Fibroblast of peridontal ligament (primary cell): ENCODE measurements around the gene ARHGAP12.

Experiments
- DNase-seq: peaks from one replicate; pipeline ENCODE4 v3.0.0-alpha.2; 2010; ENCODE audit errors: extremely low read depth

ARHGAP12 gene

DNA sequence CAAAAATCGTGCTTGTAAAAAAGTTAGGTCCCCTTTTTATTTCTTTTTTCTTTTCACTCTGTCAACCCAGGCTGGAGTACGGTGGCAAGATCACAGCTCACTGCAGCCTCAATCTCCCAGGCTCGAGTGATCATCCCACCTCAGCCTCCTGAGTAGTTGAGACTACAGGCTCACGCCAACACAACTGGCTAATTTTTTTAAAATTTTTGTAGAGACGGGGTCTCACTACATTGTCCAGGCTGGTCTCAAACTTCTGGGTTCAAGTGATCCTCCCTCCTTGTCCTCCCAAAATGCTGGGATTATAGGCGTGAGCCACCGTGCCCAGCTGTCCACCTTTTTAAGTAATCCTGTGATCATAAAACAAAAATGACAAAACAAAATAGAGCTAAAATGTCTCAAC lies 19.4 kb upstream of the ARHGAP12 start:
- DNase-seq = no peak

DNA sequence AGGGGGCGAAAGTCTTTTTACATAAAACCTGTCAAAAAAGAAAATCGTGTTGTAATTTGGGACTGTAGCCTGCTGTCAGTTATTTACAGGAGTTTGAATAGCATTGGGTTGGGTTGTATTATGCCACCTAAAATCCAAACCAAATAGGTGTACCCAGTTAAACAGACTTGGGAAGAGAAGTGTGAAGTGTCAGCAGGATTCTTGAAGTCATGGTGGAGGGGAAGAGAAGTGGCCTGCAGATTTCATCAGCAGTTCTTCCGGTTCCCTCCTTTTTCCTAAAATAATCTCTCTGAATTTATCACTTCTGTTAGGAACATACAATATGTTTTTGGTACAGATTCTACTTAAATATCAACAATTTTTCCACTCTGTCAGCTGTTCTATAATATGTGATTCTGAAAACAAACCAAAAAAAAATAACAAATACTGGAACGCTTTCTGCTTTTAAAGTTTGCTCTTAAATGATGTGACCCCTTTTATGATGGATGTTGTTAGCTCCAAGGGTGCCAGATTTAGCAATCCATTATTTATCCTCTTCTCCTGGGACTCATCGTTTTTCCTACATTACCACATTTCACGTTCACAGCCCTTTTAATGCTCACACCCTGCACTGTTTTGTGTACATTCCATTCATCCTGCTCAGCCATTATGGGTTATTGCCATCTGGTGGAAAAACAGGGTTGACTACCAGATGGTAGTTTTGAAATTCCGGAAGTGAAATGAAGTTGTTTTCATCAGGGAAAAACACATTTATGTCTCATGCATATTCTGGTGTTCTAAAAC lies 18.7 kb upstream of the ARHGAP12 start:
- DNase-seq = peak; percentile 98

DNA sequence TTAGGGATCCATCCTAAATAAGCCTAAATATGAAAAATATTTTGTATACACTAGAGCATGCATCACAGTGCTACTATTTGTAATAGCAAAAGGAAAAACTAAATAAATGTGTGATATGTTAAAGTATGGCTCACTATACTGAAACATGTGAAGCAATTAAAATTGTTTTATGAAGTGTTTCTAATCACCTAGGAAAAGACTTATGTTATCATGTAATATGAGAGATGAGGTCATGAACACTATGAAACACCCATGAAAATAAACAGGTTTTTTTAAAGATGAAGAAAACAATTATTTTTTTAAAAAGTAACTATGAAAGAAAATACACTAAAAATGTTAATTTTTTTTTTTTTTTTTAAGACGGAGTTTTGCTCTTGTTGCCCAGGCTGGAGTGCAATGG lies 16.8 kb upstream of the ARHGAP12 start:
- no peak for DNase-seq

DNA sequence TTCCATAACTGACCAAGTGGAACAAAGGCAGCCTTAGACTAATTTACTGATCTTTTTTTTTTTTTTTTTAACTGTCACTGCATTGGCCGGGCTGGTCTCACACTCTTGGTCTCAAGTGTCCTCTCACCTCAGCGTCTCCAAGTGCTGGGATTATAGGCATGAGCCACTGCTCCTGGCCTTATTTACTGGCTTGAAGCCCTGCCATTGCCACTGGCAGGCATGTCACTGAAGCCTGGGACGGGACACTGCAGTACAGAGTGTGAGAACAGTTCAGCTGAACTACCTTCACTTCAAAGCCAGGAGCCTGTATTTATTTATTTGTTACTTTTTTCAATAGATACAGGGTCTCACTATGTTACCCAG lies 15.4 kb upstream of the ARHGAP12 start:
- no peak for DNase-seq

DNA sequence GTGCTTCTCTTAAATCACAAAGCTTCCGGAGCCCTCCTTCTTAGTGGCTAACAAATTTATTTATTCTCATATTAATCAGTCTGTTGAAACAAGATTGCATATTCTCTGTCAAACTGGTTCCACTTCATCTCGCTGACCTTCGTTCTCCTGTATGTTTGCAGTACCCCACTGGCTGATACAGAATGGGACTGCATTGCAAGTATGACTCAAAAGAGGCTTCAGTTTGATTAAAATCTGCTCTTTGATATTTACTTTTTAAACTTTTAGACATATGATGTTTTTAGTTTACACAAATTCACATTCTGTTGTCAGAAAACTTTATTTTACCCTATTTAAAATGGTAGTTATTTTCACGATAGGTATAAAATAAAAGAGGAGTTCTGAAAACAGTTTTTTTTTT lies 14.3 kb upstream of the ARHGAP12 start:
- no peak for DNase-seq

DNA sequence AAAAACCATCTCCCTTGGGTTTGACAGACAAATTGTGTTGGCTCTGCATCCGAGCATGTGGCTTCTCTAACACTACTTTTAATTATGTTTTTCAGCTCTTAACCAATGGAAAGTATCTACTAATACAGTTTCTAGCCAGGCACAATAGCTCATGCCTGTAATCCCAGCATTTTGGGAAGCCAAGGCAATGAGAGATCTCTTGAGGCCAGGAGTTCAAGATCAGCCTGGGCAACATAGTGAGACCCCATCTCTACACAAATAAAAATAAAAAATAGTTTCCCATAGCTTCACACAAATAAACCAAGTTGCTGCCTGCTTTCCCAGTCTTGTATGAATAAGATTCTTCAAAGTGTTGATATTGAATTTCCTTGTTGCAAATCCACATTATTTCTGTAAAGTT lies 13.8 kb upstream of the ARHGAP12 start:
- DNase-seq = no peak

DNA sequence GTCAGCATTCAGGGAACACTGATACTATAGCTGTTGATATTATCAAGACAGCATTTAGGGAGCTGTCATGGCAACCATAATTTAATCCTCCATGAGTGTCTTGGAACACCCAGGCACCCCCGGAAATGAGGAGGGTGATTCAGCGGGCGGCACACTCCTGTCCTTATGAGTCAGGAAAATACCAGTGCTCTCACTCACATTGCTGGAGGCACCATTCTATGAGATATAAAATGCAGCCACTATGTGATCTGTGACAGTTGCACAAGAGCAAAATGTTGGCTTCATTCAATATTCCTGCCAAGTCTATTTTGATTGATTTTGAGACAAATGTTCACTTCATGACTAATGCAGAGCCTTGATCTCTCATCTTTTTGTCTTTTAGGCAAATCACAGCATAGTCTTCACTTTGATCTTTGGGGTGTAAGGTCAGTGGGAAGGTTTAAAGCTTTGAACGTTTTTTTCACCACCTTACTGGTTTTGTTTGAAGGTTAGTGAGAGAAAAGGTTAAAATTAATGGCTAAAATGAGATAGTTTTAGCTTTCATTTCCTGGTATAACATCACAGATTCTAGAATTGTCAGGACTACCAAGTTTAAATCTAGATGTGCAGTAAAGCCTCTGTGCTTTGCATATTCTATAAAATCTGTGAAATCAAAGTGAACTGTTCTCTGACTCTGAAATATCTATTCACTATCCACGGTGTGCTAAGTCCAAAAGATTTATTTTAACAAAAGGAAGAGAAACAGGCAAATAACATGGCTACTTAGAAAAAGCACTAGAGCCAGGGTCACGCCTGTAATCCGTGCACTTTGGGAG lies 12.4 kb upstream of the ARHGAP12 start:
- DNase-seq = peak; percentile 90

DNA sequence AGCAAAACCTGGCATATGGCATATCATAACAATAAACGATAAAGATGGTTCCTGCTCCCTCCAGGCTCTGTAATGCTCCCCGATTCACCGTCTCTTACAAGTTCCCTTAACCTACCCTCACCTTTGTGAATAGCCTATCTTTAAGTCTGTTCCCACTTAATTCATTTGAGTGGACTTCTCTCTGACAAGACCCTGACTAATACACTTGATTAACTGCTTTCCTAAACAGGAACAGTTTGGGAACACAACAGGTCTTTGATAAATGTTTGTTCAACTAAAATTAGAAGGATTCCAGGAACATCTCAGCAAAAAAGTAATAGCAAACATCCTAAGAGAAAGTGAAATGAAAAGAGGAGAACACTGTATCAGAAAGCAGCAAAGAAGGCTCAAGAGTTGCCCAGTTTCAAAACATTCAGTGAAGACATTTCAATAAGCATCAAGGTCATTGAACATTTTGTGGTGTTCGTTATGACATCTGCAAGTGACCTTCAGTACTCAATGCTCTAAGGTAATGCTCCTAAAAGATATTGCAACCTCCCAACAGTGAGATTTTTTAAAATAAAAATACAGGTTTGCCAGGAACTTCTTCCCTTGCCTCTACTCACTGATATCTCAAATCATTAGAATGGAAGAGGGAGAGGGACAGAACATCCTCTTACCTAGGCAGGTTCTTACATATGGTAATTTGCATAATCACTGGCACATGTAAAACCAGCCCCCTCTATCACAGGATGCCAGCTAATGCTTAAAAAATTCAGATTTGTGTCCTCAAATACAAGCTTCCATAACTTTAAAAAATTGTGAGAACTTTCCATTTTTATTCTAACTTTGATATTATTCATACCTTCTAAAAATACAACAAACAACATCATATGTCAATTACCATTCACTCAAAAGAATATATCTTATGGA lies 11.4 kb upstream of the ARHGAP12 start:
- peak; percentile 21 for DNase-seq

DNA sequence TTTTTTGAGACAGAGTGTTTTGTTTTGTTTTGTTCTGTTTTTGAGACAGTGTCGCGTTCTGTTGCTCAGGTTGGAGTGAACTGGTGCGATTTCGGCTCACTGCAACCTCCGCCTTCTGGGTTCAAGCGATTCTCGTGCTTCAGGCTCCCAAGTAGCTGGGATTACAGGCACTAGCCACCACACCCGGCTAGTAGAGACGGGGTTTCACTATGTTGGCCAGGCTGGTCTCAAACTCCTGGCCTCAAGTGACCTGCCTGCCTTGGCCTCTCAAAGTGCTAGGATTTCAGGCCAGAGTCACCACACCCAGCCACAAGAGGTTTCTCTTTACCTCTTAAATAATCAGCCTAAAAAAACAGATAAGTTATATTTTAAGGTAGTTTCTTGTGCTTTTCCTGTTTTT lies 8.7 kb upstream of the ARHGAP12 start:
- DNase-seq = no peak

DNA sequence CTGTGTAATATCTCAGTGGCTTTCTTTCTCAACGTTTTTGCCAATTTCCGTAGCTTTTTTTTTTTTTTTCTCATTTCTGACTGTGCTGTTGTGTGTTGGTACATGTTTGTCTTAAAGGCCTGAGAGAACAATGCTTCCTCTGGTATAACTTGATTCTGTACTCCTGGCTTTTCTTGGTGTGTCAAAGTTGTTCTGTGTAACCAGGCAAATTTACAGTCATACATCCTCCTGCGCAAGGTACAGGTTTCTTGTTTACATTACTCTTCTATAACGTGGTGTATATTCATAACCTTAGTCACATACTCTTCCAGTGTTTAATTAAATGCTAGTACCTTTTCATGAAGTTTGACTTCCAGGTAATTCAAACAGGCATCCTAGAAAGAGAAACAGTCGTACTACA lies 8.3 kb upstream of the ARHGAP12 start:
- no peak for DNase-seq

DNA sequence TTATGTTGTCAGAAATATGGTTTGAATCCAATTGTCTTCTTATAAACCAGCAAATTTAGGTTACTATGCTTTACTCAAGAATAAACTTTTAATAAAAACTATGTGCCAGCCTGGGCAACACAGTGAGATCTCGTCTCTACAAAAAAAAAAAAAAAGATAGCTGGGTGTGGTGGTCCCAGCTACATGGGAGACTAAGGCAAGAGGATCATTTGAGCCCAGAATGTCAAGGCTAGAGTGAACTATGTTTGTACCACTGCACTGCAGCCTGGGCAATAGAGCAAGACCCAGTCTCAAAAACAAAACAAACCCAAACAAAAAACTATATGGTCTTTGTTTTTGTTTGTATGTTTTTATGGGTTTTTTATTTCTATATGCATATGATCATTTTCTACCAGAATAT lies 7.5 kb upstream of the ARHGAP12 start:
- DNase-seq = no peak

DNA sequence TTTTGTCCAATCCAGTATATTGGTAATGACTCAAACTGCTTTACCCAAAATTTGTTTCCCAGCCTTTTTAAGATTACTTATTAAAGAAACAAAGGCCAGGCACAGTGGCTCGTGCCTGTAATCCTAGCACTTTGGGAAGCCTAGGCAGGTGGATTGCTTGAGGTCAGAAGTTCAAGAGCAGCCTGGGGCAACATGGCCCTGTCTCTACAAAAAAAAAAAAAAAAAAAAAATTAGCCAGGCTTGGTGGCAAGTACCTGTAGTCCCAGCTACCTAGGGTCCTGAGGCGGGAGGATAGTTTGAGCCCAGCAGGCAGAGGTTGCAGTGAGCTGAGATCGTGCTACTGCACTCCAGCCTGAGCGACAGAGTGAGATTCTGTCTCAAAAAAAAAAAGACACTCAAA lies 7.0 kb upstream of the ARHGAP12 start:
- DNase-seq = no peak

DNA sequence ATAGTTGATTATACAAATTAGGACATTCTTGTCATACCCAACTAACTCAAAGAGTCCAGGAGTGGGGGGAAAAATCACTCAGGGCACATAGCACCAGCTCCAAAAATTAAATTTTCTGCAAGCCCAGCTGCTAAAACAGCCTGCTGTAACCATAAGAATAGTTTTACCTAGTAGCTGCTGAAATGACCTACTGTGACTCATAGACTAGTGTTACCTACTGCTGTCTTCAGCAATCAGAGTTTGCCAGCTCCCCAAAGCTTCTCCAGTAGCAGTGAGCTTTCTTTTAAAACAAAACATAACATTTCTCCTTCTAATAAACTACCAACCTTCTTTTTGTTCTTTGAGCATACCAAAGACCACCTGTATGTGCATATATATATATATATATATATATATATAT lies 4.2 kb upstream of the ARHGAP12 start:
- no peak for DNase-seq

DNA sequence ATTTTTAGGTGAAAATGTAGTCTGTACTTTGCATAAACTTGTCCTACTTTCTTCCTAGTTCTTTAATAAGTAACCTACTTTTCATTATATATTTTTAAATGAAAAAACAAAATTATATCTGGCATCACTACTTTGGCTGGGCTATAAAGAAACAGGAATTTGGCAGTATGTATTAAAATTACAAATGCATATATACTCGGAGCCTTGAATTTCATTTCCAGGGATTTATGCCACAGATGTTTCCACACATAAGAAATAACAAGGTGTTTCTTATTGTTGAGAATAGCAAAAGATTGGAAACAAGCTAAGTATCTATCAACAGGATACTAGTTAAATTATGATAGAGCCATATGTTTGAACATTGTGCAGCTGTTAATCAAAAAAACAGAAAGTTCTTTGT lies 2.2 kb upstream of the ARHGAP12 start:
- DNase-seq = no peak

DNA sequence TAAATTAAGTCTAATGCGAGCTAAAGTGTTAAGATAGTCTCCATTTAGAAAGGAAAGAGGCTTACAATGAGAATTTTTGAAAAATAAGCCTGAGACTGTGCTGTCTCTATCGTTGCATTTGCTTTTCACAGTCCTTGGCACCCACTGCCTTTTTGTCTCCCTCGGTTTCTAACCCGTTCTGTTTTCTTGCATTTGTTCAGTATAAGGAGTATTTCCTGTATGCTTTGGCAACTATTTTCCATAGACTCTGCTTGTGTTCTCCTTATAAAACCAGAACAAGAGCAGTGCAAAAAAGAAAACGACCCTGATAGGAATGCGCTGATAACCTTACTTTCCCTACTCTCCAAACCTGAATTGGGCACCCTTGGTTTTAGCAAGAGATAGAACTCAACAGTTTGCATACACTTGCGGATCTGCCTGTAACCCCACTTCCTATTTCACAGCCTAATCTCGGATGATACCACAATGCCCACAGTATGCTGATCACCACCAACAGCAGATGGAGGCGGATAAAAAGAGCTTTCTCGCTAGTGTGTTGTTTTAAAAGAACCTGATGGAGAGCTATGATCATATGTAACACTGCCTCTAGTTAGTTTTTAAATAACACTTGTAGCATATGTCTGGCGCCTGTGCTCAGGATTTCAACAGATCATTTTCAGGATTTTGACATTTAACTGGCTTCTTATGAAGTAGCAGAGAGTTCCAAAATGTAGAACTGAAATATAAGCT lies 1.6 kb upstream of the ARHGAP12 start:
- peak; percentile 50 for DNase-seq

DNA sequence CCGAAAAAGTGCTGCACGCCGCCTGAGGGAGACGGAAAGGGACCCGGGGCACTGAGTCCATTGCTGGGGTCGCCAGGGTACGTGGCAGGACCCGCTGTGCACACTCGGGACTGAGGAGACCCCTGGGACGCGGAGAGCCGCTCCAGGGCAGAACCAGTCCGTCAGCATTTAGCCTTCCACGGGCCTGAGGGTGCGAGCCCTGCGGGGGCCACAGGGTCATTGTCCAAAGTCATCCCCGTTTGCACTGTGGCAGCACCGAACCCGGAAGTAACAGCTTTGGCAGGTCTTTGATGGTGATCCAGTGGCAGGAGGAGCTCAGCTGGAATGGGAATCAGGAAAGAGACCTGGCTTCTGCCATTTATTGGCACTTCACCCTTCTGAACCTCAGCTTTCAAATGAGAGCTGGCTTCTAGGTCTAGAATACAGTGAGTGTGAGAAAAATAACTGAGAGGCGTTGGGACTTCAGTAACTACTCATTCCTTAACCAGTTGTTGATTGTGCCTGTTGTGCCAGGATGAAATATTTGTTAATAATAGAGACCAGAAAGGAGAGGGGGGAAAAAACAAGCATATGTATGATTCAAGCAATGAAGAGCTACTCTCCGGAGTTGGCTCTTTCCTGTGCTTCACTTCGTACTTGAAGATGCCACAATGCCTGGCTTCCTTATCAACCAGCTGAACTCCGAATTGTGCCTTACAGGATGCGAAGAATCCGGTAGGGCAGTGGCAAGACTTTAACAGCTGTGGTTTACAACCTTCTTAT lies 811 bp upstream of the ARHGAP12 start:
- DNase-seq = peak; percentile 49

DNA sequence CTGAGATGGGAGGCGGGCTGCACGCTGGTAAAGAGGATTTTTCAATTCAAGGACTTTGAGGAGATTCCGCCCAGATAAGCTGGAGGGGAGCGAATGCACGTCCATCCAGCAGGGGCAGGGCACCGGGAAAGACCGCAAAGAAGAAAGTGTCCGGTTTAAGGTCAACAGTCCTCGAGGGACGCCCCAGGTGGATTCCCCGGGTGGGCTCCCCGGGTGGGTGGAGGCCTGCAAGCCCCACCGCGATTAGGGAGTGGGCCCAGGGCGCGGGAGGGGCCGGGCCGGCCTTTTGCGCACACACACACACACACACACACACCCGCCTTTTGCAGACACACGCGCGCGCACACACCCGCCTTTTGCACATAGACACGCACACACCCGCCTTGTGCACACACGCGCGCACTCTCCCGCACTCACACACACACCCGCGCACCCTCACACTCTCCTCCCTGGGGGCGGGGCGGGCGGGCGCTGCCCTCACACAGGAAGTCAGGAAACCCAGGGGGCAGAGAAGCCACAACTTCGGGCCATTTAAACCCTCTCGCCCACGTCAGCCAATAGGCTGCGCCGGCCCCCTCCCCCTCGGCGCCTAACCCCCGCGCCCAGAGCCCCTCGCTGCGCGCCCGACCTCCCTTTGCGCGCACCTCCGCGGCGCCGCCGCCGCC lies 615 bp downstream of the ARHGAP12 start:
- peak; percentile 52 for DNase-seq

DNA sequence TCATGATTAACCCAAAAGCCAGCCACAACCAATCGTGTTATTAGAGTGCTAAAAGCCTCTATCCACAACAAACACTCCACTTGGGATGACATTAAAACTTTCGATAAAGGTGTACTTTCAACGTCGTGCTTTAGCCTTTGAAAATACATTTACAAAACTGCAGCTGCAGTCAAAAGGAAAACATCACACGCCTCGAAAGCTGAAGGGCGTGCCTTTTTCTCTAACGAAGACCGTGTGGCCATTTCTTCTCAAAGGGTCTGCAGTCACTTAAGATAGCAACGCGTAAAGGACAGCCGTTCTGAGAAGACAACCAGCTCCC lies 1.1 kb downstream of the ARHGAP12 start:
- DNase-seq = no peak

DNA sequence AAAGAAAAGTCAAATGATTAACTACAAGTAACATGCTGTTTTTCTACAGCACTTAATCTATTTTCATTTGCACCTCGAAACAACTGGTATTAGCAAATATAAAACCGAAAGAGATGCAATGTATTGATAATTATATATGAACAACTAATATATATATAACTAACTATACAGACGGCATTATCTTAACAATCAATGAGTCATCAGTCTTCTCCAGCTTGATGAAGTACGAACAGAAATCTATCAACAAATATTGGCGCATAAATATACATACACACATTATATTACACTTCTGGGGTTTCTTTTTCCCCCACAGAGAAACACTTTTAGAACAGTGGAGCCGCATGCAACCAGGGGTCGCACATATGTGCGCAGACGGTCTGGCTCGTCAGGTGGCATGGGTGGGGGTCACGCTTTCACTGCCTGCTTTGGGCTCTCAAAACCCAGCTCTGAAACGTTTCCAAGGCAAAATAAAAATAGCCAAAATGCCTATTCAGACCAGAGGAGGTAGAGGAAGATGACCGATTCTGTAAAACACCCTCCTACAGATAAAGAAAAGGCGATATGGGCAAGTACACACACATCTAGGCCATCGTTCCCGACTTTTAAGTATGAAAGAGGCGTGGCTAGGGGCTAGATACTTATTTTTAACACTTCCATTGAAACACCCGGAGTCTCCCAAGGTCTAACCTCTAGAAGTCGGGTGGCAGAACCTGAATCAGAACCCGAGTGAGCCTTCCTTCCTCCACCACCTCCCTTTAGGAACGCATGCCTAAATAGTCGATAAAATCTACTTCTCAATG lies 1.7 kb downstream of the ARHGAP12 start:
- DNase-seq = no peak

DNA sequence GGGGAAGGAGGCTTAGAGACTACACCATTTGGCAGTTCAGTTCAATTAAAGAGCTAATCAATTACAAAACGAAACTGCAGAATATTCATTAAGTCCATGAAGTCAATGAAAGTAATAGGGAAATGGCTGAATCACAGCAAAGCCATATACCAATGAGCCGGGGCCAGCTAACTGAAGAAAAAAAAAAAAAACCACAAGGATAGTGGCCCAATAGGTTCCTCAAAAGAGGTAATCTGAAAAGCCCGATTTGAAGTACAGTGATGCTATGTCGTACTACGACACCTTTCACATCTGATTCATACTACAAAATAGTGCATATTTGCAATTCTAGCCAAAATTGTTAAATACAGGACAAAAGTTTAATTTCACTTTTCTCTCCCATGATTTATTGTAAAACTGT lies 2.5 kb downstream of the ARHGAP12 start:
- no peak for DNase-seq
